Stimulated activated CD4-positive, alpha-beta T cell treated with anti-CD3 and anti-CD28 coated beads, Interleukin-1b, Interleukin-23, amount 100 ng/mL, for 1 hour (primary cell): ENCODE results near the gene ZFAND3.

Source experiments
- DNase-seq, 2 donors: peaks; one replicate each; pipeline ENCODE4 v3.0.0-alpha.2; 2020; ENCODE audit warnings: low read depth in 2 of 2

The ZFAND3 gene

GRCh38 chr6:38134704-38135088 is 315.2 kb downstream of the ZFAND3 start:
- no peak for DNase-seq

GRCh38 chr6:38136547-38136946 is 317.0 kb downstream of the ZFAND3 start:
- no peak for DNase-seq

GRCh38 chr6:38137608-38138265 is 318.2 kb downstream of the ZFAND3 start:
- no peak for DNase-seq

GRCh38 chr6:38138374-38138773 is 318.8 kb downstream of the ZFAND3 start:
- no peak for DNase-seq

DNA sequence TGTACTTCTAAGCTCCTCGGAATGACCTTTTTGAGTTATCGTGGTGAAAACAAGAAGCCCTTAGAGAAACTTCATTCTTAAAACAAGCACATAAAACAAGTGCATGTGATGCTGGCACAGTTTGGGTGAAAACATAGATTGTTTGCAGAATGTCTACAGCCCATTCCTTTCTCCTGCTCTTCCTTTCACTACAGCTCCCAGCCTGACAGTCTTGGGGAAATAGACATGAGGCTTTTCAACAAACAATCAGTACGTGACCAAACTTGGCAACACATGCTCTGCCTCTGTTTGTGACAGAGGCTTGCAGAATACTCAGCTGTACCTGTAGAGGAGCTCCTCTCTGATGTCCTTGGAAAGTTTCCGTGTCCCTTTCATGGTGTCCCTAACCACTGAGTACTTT is 321.6 kb downstream of the ZFAND3 start:
- DNase-seq = no peak

DNA sequence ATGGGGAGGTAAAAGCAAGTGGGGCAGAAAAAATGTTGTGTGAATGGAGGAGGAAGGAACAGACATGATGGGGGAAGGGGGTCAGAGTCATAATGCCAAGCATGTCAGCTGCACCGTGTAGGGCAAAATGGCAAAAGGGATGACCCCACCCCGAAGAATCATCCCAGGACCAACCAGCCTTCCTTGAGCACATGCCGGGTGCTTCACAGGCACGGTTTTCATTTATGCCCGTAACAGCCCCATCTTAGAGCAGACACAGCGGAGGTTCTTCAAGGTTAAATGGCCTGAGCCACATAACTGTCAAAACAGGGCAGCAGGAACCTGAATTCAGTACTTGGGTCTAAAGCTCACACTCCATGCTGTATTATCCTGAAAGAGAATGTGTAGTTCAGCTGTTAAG is 322.2 kb downstream of the ZFAND3 start:
- DNase-seq = no peak

- DNase-seq = no peak
Measured at GRCh38 chr6:38142178-38142902, 322.8 kb downstream of the ZFAND3 start.

DNA sequence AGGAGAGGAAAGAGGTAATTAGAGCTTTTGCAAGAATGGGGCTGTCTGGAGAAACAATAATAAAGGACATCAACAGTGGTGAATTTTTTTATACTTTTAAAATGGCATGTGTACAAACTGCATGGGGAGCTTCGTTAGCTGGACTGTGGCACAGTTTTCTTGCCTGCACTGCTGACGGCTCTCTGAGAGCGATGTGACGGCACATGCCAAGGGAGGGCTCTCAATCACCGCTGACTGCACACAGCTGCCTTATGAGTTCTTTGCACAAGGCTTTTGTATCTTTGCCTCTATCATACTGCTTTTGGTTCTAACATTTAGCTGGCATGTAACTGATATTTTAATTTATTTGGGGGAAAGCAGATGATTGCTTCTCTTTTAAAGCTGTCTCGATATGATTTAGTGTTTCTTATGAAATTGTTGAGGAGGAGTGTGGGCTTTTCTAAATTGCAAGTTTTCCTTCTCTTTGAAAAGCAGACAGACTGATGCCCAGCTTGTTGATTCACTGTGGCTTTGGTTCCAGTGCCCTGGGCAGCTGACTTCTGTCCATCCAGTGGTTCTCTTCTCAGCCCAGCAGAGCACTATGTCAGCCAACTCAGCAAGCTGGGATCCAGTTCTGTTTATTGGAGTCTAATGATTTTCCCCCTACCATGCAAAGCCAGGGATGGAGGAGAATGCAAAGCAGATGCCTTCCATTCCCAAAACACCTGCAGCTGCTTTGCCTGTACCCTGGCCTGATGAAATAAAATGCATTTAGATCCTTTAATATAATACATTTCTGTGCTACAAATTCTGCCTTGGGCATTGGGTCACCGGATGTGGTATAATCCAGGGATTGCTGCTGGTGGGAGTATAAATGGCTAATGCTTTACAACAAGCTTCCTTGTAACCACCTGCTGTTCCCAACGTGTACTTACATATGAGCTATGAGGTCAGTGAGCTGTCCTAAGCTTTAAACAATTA is 323.9 kb downstream of the ZFAND3 start:
- no peak for DNase-seq

DNA sequence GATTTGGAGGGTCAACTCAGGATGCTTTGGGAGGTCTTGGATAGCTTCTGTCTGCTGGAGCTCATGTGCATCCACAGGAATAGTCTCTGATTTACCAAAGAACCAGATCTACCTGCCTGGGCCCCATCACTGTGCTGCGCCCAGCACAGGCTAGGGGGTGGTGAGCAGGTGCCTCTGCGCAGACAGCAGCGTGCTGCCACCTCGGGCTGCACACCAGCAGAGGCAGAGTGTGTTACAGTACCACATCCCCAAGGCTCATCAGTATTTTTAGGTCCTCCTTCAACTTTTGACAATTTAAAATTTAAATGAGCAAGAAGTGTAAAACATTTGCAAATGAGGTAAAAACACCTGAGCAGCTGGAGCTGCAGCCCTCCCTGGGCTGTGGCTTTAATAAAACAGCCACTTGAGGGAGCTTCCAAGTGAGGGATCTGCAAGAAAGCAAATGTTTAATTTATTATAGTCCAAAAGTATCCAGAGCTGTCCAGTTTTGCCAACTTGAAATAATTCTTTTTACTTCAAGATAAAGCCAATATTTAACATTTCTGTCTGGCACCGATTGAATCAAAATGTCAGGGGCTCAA is 324.9 kb downstream of the ZFAND3 start:
- no peak for DNase-seq

GRCh38 chr6:38146021-38146733 is 326.6 kb downstream of the ZFAND3 start:
- no peak for DNase-seq

DNA sequence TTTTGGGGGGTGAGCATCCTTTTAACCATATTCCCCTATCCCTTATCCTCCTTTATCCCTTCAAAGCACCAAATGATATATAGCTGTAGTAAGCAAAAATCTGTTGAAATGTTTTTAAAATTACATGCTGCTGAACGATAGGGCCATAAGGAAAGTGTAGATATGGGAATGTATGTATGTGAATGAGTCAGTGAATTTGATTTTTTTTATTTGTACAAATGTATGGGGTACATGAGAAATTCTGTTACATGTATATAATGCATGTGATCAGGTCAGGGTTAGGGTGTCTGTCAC is 327.2 kb downstream of the ZFAND3 start:
- no peak for DNase-seq

DNA sequence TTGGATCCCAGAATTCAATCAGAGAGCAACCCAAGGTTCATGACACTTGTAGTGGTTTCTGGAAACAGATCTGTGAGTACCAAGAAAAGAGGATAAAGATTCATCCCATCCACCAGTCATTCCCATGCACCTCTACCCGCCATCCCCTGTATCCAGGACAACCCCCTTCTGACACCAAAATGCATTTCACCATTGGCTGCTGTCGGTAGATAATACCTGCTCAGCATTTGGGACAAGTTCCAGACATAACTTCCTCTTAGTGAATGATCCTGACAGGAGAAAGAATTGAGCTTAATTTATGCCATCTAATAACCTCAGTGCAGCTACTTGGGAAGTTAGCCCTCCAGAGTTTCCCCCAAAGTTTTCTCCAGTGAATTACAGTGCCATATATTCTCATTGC is 329.1 kb downstream of the ZFAND3 start:
- DNase-seq = no peak

GRCh38 chr6:38149531-38149930 is 330.0 kb downstream of the ZFAND3 start:
- DNase-seq = no peak

GRCh38 chr6:38150021-38150420 is 330.5 kb downstream of the ZFAND3 start:
- no peak for DNase-seq

GRCh38 chr6:38150681-38151296 is 331.3 kb downstream of the ZFAND3 start:
- DNase-seq = no peak

DNA sequence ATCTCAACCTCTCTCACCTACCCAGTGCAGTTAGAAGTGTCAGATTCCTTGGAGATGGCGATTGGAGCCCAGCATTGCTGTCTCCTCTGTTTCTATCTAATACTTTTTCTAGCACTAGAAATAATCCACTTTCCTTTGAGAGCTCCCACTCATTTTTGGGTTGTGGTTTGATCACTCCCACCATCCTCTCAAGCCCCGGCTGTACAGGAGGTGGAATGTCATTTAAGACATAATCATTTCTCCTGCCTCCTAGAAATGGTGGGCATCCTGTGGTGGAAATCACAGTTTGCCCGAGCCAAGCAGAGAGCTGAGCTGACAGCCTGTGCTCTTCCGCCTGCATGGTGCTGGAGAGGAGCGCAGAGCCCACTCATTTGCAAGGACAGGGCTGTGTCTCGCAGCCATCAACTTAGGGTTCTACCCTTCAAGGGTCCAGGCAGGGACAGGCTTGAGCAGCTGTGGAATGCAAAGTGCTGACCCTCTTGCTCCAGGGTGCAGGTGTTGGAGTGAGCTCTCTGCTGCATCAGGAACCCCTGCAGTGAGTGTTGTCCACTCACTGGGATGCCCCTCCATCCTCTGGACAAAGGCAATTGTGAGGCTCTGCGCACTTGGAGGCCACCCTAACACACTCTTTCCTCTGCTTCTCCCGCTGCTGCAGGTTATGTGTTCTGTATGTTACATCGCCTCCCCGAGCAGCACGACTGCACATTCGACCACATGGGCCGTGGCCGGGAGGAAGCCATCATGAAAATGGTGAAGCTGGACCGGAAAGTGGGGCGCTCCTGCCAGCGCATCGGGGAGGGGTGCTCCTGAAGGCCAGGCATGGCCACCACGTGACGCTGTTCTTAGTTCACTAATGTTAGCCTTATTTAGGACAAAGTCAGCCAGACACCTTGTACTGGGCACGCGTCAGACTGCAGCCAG is 332.3 kb downstream of the ZFAND3 start:
- no peak for DNase-seq

GRCh38 chr6:38152620-38153019 is 333.1 kb downstream of the ZFAND3 start:
- no peak for DNase-seq

DNA sequence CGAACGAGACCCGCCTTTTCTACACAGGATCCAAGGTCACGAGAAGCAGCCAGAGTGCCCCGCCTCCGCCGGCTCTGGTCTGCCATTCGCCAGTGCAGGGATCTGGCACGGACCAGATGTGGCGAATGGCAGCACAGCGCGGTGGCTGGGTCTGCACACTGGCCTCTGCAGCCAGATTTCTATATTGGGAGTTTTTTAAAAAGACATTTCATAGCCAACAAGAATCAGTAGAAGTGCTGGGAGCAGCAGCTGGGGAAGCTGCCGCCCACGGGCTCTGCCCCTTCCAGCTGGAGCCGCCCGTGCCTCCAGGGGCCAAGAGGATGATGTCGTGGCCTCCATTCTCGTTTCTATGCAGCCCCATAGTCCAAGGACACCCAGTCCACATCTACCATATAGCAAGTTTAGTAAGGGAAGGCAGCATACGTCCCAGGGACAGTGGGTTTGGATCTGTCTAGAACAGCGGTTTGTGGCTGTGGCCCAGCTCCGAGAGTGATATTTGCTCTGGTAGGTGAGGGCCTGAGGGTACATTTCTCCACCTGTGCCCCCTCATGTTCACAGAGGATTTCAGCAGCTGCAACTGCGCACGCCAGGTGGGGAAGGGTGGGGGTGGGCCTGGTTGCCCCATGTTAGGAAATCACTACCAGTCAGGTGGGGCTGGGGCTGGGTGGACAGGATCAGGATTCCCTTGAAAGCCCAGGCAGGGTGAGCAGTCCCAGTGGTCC is 333.7 kb downstream of the ZFAND3 start:
- no peak for DNase-seq

DNA sequence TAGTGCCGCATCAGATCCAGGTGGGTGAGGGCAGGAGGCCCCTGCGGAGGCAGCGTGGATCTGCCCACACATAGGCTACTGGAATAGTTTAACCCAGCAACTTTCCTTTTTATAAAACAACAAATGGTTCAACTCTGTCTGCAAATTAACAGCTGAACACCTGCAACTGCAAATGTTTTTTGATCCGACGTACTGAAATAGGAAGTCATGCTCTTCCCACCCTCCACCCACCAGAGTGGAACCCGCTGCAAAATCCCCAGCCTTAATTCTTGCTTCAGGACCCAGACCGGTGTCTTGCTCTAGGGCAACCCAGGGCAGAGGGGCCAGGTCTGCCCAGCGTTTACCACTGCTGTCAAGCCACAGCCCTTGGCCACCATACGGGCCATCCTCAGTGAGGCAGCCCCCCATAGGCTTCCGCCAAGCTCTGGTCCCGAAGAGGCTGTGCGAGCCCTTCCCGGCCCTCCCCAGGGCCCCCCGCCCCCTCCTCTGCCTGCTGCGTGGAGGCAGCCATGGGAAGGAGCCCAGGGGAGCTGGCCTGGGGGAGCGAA is 334.3 kb downstream of the ZFAND3 start:
- no peak for DNase-seq
